CD14-positive monocyte (primary cell): ENCODE results near the gene APC. TPM values are rescaled to one million over a fixed set of nuclear protein-coding genes. Genes with fewer than 3 reads are reported as not detected.

ENCODE experiments used
- DNase-seq, 3 donors: peaks; one replicate each; pipeline ENCODE4 v3.0.0-alpha.2; 2011 to 2022
- H2AFZ ChIP-seq: 2 replicates; pipeline ENCODE4 v1.6.0; 2012; ENCODE audit warnings: mild to moderate bottlenecking, low read depth, low read length, inconsistent platforms; ENCODE audit not compliant: insufficient read depth, poor library complexity, severe bottlenecking
- H3K27ac ChIP-seq, 2 donors: 1 replicate in 1 of 2; 2 replicates in 1 of 2; pipeline ENCODE4 v1.5.1; 2012 to 2013; ENCODE audit warnings: low read length in 2 of 2, control low read depth in 1 of 2, inconsistent platforms in 1 of 2, low read depth in 1 of 2, mild to moderate bottlenecking in 1 of 2
- H3K27me3 ChIP-seq, 2 donors: one replicate each; pipeline versions ENCODE4 v1.6.0 to v1.6.1; 2011 to 2013; ENCODE audit warnings: low read length in 2 of 2; ENCODE audit not compliant: control insufficient read depth in 2 of 2, insufficient read depth in 2 of 2
- H3K36me3 ChIP-seq, 2 donors: replicated peaks in 1 of 2; 1 replicate in 1 of 2; 2 replicates in 1 of 2; pipeline versions ENCODE4 v1.5.1 to v1.6.1; 2012 to 2013; ENCODE audit warnings: low read length in 2 of 2, control low read depth in 1 of 2, inconsistent platforms in 1 of 2, mild to moderate bottlenecking in 1 of 2; ENCODE audit not compliant: insufficient read depth in 2 of 2, control insufficient read depth in 1 of 2
- H3K4me1 ChIP-seq, 2 donors: 1 replicate in 1 of 2; 2 replicates in 1 of 2; pipeline versions ENCODE4 v1.5.1 to v1.6.1; 2012 to 2013; ENCODE audit warnings: low read length in 2 of 2, control low read depth in 1 of 2, inconsistent platforms in 1 of 2, mild to moderate bottlenecking in 1 of 2, moderate library complexity in 1 of 2; ENCODE audit not compliant: insufficient read depth in 2 of 2, control insufficient read depth in 1 of 2
- H3K4me2 ChIP-seq: replicated peaks from 2 replicates; pipeline ENCODE3; 2012; ENCODE audit warnings: low read length, moderate library complexity, mild to moderate bottlenecking; ENCODE audit not compliant: poor library complexity, severe bottlenecking; ENCODE audit errors: extremely low read depth
- H3K4me3 ChIP-seq, 3 experiments: fragments of 200-600 bp in 1 of 3; sonication (generic) in 1 of 3; replicated peaks in 1 of 3; 1 replicate in 2 of 3; 2 replicates in 1 of 3; pipeline ENCODE4 v1.5.1; 2011 to 2013; ENCODE audit warnings: low read length in 3 of 3, mild to moderate bottlenecking in 3 of 3, control low read depth in 2 of 3, low read depth in 2 of 3, inconsistent platforms in 1 of 3, moderate library complexity in 1 of 3
- H3K79me2 ChIP-seq: 2 replicates; pipeline ENCODE4 v1.6.0; 2012; ENCODE audit warnings: mild to moderate bottlenecking, control low read depth, inconsistent platforms, low read length, moderate library complexity; ENCODE audit not compliant: insufficient read depth
- H3K9ac ChIP-seq: 2 replicates; pipeline ENCODE4 v1.6.0; 2017; ENCODE audit warnings: low read length, mild to moderate bottlenecking; ENCODE audit not compliant: insufficient read depth, poor library complexity, severe bottlenecking
- H3K9me3 ChIP-seq, 2 donors: replicated peaks in 1 of 2; 1 replicate in 1 of 2; 2 replicates in 1 of 2; pipeline versions ENCODE4 v1.5.1 to v1.6.1; 2012 to 2013; ENCODE audit warnings: low read length in 2 of 2, control low read depth in 1 of 2; ENCODE audit not compliant: control insufficient read depth in 1 of 2, insufficient read depth in 1 of 2
- H4K20me1 ChIP-seq: 2 replicates; pipeline ENCODE4 v1.6.0; 2012; ENCODE audit warnings: mild to moderate bottlenecking, low read length, control low read depth, moderate library complexity; ENCODE audit not compliant: insufficient read depth
- H3K27ac Mint-ChIP-seq, 7 donors: one replicate each; pipeline ENCODE4 v1.8.0; 2020; ENCODE audit warnings: mild to moderate bottlenecking in 7 of 7, mixed read lengths in 7 of 7, moderate library complexity in 6 of 7, inconsistent platforms in 2 of 7
- H3K27me3 Mint-ChIP-seq, 3 donors: one replicate each; pipeline ENCODE4 v1.8.0; 2021 to 2022; ENCODE audit warnings: low read depth in 3 of 3, mild to moderate bottlenecking in 3 of 3, mixed read lengths in 3 of 3, moderate library complexity in 3 of 3, inconsistent platforms in 1 of 3
- H3K36me3 Mint-ChIP-seq, 2 donors: one replicate each; pipeline ENCODE4 v1.8.0; 2020; ENCODE audit warnings: mixed read lengths in 2 of 2, inconsistent platforms in 1 of 2, mild to moderate bottlenecking in 1 of 2
- H3K4me1 Mint-ChIP-seq: one replicate; pipeline ENCODE4 v1.8.0; 2020; ENCODE audit warnings: mild to moderate bottlenecking, mixed read lengths
- H3K4me3 Mint-ChIP-seq, 2 donors: one replicate each; pipeline ENCODE4 v1.8.0; 2020; ENCODE audit warnings: mild to moderate bottlenecking in 2 of 2, mixed read lengths in 2 of 2, moderate library complexity in 1 of 2
- H3K9me3 Mint-ChIP-seq, 7 donors: one replicate each; pipeline ENCODE4 v1.8.0; 2020 to 2022; ENCODE audit warnings: mixed read lengths in 7 of 7, mild to moderate bottlenecking in 6 of 7, moderate library complexity in 6 of 7, inconsistent platforms in 2 of 7
- CTCF ChIP-seq: fragments of 200-600 bp; IDR thresholded peaks from one replicate; pipeline ENCODE4 v1.8.0; 2022; ENCODE audit warnings: antibody characterized with exemption, mild to moderate bottlenecking
- WGBS: methylation state at CpG from one replicate; pipeline ENCODE4 v1.1.5; 2013; ENCODE audit warnings: missing lambda C conversion rate; ENCODE audit not compliant: insufficient coverage; 5-methylcytosine and 5-hydroxymethylcytosine counted together
- intact Hi-C, 2 donors: fragments of 100-400 bp; cut with micrococcal nuclease; formaldehyde crosslinking; loops; one replicate each; pipeline versions ENCODE4 v1.15.0 to v1.15.1; 2023
- polyA plus RNA-seq, 3 donors: library from polyadenylated mRNA; depleted of rRNA in 1 of 3; unstranded in 2 of 3; stranded (reverse) in 1 of 3; fragments of 300-500 nt in 2 of 3; fragments of >200 nt in 1 of 3; fragmentation: Illumina TruSeq in 2 of 3; gene quantifications; 1 replicate in 2 of 3; 2 replicates in 1 of 3; pipeline ENCODE4 v1.2.3, GENCODE V29; 2012 to 2021

The APC gene
- polyA plus RNA-seq, 3 donors, result 6.5 to 13.6 (median 9.0) TPM

- peaks cover 12 to 20% of the 10 kb centered on the region in 2 donors for H3K4me1 ChIP-seq
- no peak for TF ChIP-seq CTCF
- H3K36me3 ChIP-seq, result peaks cover 30 to 44% of the 10 kb centered on the region in 2 donors
- 60% methylated on average over 2 of the region's 9 CpGs for WGBS
- peak overlapping the region; percentile 91 for H3K9ac ChIP-seq
- peaks cover 27% of the 10 kb centered on the region for H4K20me1 ChIP-seq
- Mint-ChIP-seq H3K36me3 (peaks cover 28 to 40% of the 10 kb centered on the region in 2 donors), H3K9me3 (peaks cover 0 to 3% (median 0%) of the 10 kb centered on the region in 7 donors), H3K4me3 (peak overlapping the region; percentile 94 to 95), H3K4me1 (peaks cover 30% of the 10 kb centered on the region), H3K27ac (peak overlapping the region in 5 of 7 donors; percentile 19 to 92 (median 54)), H3K27me3 (peaks cover 0 to 5% (median 4%) of the 10 kb centered on the region in 3 donors)
- H3K9me3 ChIP-seq, result no peaks in the 10 kb centered on the region
- no peak for DNase-seq
- H3K4me2 ChIP-seq, result peak overlapping the region; percentile 95
- H2AFZ ChIP-seq, result no peak overlapping the region
- peak overlapping the region in 1 of 2 donors; percentile 92 for H3K27ac ChIP-seq
- H3K4me3 ChIP-seq, result peak overlapping the region; percentile 92 to 96 (median 95)
- H3K79me2 ChIP-seq, result peaks cover 48% of the 10 kb centered on the region
- H3K27me3 ChIP-seq, result peaks cover 3 to 9% of the 10 kb centered on the region in 2 donors
- intact Hi-C loops, result loop anchor here in 1 of 2 donors (5.0 kb wide), 2 partner anchors 60 to 115 kb away; partner anchors contain the start of genes DCP2 and REEP5
These were observed 124.4 kb downstream of the APC start for GRCh38 chr5:112862085-112862484.

- peaks cover 32% of the 10 kb centered on the region for H3K4me1 Mint-ChIP-seq
- no peak overlapping the region for H3K27ac ChIP-seq
These were observed 125.9 kb downstream of the APC start for GRCh38 chr5:112863549-112863948.

More at GRCh38 chr5:112863549-112863948, 125.9 kb downstream of the APC start:
- H3K9me3 Mint-ChIP-seq, result peaks cover 0 to 3% (median 0%) of the 10 kb centered on the region in 7 donors
- Histone ChIP-seq H3K79me2 (peaks cover 53% of the 10 kb centered on the region), H3K9ac (no peak overlapping the region), H3K4me3 (no peak overlapping the region), H3K36me3 (peaks cover 44 to 58% of the 10 kb centered on the region in 2 donors), H2AFZ (no peak overlapping the region), H3K4me1 (peaks cover 12 to 20% of the 10 kb centered on the region in 2 donors), H3K27me3 (peaks cover 0 to 3% of the 10 kb centered on the region in 2 donors), H3K9me3 (no peaks in the 10 kb centered on the region), H3K4me2 (no peak overlapping the region), H4K20me1 (peaks cover 27% of the 10 kb centered on the region)
- TF ChIP-seq CTCF, result no peak
- H3K36me3 Mint-ChIP-seq, result peaks cover 36 to 55% of the 10 kb centered on the region in 2 donors
- WGBS, result 100% methylated on average over 2 of the region's 4 CpGs
- H3K27ac Mint-ChIP-seq, result peak overlapping the region in 4 of 7 donors; percentile 9 to 70 (median 52)
- intact Hi-C loops, result loop anchor here in 1 of 2 donors (5.0 kb wide), 2 partner anchors 59 to 114 kb away; partner anchors contain the start of genes DCP2 and REEP5
- H3K4me3 Mint-ChIP-seq, result no peak overlapping the region
- no peaks in the 10 kb centered on the region for H3K27me3 Mint-ChIP-seq
- no peak for DNase-seq
